ENCODE results near the gene WDTC1.
"Not testable (repeated sequence)": the region's sequence is repeated elsewhere in the genome, so short reads cannot be mapped to it uniquely, and the experiment has no call there.

The WDTC1 gene

GRCh38 chr1:27275696-27276095, 41.3 kb downstream of the WDTC1 start:
- no peak overlapping the region for H3K9ac ChIP-seq (ENCODE audit: low read length)
- H3K4me3 ChIP-seq (ENCODE audit: low read depth, low read length, poor library complexity, severe bottlenecking): no peak overlapping the region
- H3K9me2 ChIP-seq (ENCODE audit: low read depth, low read length): no peaks in the 10 kb centered on the region
- no peaks in the 10 kb centered on the region for H3K4me1 ChIP-seq (ENCODE audit: insufficient read depth, low read length, severe bottlenecking)
- no peaks in the 10 kb centered on the region for H3K27me3 ChIP-seq (ENCODE audit: insufficient read depth, low read length)
- H3K27ac ChIP-seq (ENCODE audit: low read depth, low read length, poor library complexity, severe bottlenecking): no peak overlapping the region
- peaks cover 7% of the 10 kb centered on the region for H3K36me3 ChIP-seq (ENCODE audit: insufficient read depth, low read length)
- no peaks in the 10 kb centered on the region for H4K20me1 ChIP-seq (ENCODE audit: insufficient read depth, low read length)
- H3F3A ChIP-seq (ENCODE audit: insufficient read depth, low read length): no peaks in the 10 kb centered on the region
- H2AFZ ChIP-seq (ENCODE audit: low read length): no peak overlapping the region
- 0 out of 2 replicates have a peak, but pooled peaks cover 4% of the 10 kb centered on the region for H3K9me3 ChIP-seq (ENCODE audit: low read length)
- TF ChIP-seq, protein P1, sequence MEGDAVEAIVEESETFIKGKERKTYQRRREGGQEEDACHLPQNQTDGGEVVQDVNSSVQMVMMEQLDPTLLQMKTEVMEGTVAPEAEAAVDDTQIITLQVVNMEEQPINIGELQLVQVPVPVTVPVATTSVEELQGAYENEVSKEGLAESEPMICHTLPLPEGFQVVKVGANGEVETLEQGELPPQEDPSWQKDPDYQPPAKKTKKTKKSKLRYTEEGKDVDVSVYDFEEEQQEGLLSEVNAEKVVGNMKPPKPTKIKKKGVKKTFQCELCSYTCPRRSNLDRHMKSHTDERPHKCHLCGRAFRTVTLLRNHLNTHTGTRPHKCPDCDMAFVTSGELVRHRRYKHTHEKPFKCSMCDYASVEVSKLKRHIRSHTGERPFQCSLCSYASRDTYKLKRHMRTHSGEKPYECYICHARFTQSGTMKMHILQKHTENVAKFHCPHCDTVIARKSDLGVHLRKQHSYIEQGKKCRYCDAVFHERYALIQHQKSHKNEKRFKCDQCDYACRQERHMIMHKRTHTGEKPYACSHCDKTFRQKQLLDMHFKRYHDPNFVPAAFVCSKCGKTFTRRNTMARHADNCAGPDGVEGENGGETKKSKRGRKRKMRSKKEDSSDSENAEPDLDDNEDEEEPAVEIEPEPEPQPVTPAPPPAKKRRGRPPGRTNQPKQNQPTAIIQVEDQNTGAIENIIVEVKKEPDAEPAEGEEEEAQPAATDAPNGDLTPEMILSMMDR (IDR thresholded peaks at IDR 0.05; ENCODE audit: low read length): no peak
- TF ChIP-seq EZH2 (IDR thresholded peaks at IDR 0.05; ENCODE audit: borderline replicate concordance, low read length): no peak
- H3K4me2 ChIP-seq (ENCODE audit: low read length): no peak overlapping the region
- no peaks in the 10 kb centered on the region for H3K79me2 ChIP-seq (ENCODE audit: insufficient read depth, low read length)

DNA sequence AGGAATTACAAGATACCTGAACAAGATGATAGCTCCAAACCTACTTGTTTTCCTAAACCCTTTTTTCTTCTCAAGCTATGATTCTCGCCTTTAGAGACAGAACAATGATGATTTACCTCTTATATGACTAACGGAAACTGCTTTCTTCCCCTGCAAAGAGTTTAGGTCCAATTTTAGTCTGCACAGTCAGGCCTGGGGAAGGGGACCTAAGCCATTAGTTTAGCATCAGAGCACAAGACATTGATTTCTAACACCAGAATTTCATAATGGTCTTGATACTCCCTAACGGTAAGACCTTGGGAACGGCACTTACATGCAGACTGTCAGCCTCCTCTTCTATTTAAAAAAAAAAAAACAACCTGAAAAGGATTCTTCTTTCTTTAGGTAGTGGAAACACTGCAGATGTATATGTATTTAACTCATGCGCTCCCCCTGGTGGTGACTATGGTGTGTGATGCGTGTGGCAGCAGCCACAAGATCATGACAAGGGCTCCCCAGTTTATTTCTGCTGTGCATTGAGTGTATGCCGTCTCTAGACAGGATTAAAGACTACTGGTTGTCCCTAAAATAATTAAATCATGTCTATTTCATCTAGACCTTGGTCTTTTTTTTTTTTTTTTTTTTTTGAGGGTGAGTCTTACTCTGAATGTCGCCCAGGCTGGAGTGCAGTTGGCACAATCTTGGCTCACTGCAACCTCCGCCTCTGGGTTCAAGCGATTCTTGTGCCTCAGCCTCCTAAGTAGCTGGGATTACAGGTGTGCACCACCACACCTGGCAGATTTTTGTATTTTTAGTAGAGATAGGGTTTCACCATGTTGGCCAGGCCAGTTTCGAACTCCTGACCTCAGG, 50.2 kb downstream of the WDTC1 start:
- H3K4me2 ChIP-seq (ENCODE audit: low read length): no peak overlapping the region
- no peak for TF ChIP-seq EZH2 (IDR thresholded peaks at IDR 0.05; ENCODE audit: borderline replicate concordance, low read length)
- TF ChIP-seq, protein P1 (IDR thresholded peaks at IDR 0.05; ENCODE audit: low read length): peak; percentile 82
- no peaks in the 10 kb centered on the region for H3K9me3 ChIP-seq (ENCODE audit: low read length)
- no peaks in the 10 kb centered on the region for H3K4me1 ChIP-seq (ENCODE audit: insufficient read depth, low read length, severe bottlenecking)
- H4K20me1 ChIP-seq (ENCODE audit: insufficient read depth, low read length): no peaks in the 10 kb centered on the region
- H3K4me3 ChIP-seq (ENCODE audit: low read depth, low read length, poor library complexity, severe bottlenecking): no peak overlapping the region
- no peak overlapping the region for H3K9ac ChIP-seq (ENCODE audit: low read length)
- no peaks in the 10 kb centered on the region for H3F3A ChIP-seq (ENCODE audit: insufficient read depth, low read length)
- no peak overlapping the region for H2AFZ ChIP-seq (ENCODE audit: low read length)
- H3K9me2 ChIP-seq (ENCODE audit: low read depth, low read length): no peaks in the 10 kb centered on the region
- peak overlapping the region; percentile 1 for H3K27ac ChIP-seq (ENCODE audit: low read depth, low read length, poor library complexity, severe bottlenecking)
- no peaks in the 10 kb centered on the region for H3K79me2 ChIP-seq (ENCODE audit: insufficient read depth, low read length)
- H3K27me3 ChIP-seq (ENCODE audit: insufficient read depth, low read length): no peaks in the 10 kb centered on the region
- H3K36me3 ChIP-seq (ENCODE audit: insufficient read depth, low read length): no peaks in the 10 kb centered on the region

DNA sequence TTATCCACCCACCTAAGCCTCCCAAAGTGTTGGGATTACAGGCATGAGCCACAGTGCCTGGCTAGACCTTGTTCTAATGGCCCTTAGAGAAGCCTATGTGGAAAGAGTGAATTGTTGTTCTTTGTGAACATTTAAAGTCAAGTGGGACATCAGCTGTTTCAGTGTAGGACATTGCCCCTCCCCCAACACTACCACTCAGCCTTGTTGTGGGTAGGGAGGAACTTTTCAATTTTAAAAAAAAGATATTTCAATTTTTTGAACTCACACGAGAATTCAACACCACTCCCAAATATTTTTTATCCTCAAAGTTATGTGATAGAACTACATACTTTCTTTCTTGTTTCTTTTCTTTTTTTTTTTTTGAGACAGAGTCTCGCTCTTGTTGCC, 50.8 kb downstream of the WDTC1 start:
- H3K27ac ChIP-seq (ENCODE audit: low read depth, low read length, poor library complexity, severe bottlenecking): no peak overlapping the region
- H3K9me3 ChIP-seq (ENCODE audit: low read length): no peaks in the 10 kb centered on the region
- H2AFZ ChIP-seq (ENCODE audit: low read length): no peak overlapping the region
- TF ChIP-seq, protein P1 (IDR thresholded peaks at IDR 0.05; ENCODE audit: low read length): no peak
- no peak overlapping the region for H3K4me3 ChIP-seq (ENCODE audit: low read depth, low read length, poor library complexity, severe bottlenecking)
- H3K27me3 ChIP-seq (ENCODE audit: insufficient read depth, low read length): no peaks in the 10 kb centered on the region
- no peak overlapping the region for H3K9ac ChIP-seq (ENCODE audit: low read length)
- no peak overlapping the region for H3K4me2 ChIP-seq (ENCODE audit: low read length)
- no peaks in the 10 kb centered on the region for H3K4me1 ChIP-seq (ENCODE audit: insufficient read depth, low read length, severe bottlenecking)
- H3K36me3 ChIP-seq (ENCODE audit: insufficient read depth, low read length): no peaks in the 10 kb centered on the region
- no peaks in the 10 kb centered on the region for H3K9me2 ChIP-seq (ENCODE audit: low read depth, low read length)
- no peaks in the 10 kb centered on the region for H3F3A ChIP-seq (ENCODE audit: insufficient read depth, low read length)
- no peaks in the 10 kb centered on the region for H3K79me2 ChIP-seq (ENCODE audit: insufficient read depth, low read length)
- H4K20me1 ChIP-seq (ENCODE audit: insufficient read depth, low read length): no peaks in the 10 kb centered on the region

DNA sequence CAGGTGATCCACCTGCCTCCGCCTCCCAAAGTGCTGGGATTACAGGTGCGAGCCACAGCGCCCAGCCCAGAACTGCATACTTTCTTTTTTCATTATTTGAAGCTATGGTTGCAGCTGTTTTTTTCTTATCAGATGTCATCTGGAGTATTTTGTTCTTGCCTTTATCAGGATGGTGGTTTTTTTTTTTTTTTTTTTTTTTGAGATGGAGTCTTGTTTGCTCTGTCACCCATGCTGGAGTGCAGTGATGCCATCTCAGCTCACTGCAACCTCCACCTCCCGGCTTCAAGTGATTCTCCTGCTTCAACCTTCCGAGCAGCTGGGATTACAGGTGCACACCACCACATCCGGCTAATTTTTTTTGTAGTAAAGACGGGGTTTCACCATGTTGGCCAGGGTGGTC, 51.4 kb downstream of the WDTC1 start:
- H3K27ac ChIP-seq (ENCODE audit: low read depth, low read length, poor library complexity, severe bottlenecking); H3K36me3 ChIP-seq (ENCODE audit: insufficient read depth, low read length); H3K9me2 ChIP-seq (ENCODE audit: low read depth, low read length); H3K27me3 ChIP-seq (ENCODE audit: insufficient read depth, low read length); H3K9me3 ChIP-seq (ENCODE audit: low read length); H2AFZ ChIP-seq (ENCODE audit: low read length); H3F3A ChIP-seq (ENCODE audit: insufficient read depth, low read length); H3K9ac ChIP-seq (ENCODE audit: low read length); H3K79me2 ChIP-seq (ENCODE audit: insufficient read depth, low read length); H3K4me3 ChIP-seq (ENCODE audit: low read depth, low read length, poor library complexity, severe bottlenecking); H4K20me1 ChIP-seq (ENCODE audit: insufficient read depth, low read length); H3K4me1 ChIP-seq (ENCODE audit: insufficient read depth, low read length, severe bottlenecking); H3K4me2 ChIP-seq (ENCODE audit: low read length): not testable (repeated sequence)

DNA sequence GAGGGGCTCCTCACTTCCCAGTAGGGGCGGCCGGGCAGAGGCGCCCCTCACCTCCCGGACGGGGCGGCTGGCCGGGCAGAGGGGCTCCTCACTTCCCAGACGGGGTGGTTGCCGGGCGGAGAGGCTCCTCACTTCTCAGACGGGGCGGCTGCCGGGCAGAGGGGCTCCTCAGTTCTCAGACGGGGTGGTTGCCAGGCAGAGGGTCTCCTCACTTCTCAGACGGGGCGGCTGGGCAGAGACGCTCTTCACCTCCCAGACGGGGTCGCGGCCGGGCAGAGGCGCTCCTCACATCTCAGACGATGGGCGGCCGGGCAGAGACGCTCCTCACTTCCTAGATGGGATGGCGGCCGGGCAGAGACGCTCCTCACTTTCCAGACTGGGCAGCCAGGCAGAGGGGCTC, 54.7 kb downstream of the WDTC1 start:
- not testable (repeated sequence) for H3K4me1 ChIP-seq (ENCODE audit: insufficient read depth, low read length, severe bottlenecking); H2AFZ ChIP-seq (ENCODE audit: low read length); H3K27ac ChIP-seq (ENCODE audit: low read depth, low read length, poor library complexity, severe bottlenecking); H3K27me3 ChIP-seq (ENCODE audit: insufficient read depth, low read length); H3K36me3 ChIP-seq (ENCODE audit: insufficient read depth, low read length); H4K20me1 ChIP-seq (ENCODE audit: insufficient read depth, low read length); H3K4me2 ChIP-seq (ENCODE audit: low read length); H3K79me2 ChIP-seq (ENCODE audit: insufficient read depth, low read length); H3K9me3 ChIP-seq (ENCODE audit: low read length); H3K9me2 ChIP-seq (ENCODE audit: low read depth, low read length); H3K9ac ChIP-seq (ENCODE audit: low read length); H3F3A ChIP-seq (ENCODE audit: insufficient read depth, low read length); H3K4me3 ChIP-seq (ENCODE audit: low read depth, low read length, poor library complexity, severe bottlenecking)
